HG02885 (cell line): Measurements from ENCODE around the gene RNF144B.
"Not testable (repeated sequence)": the region's sequence is repeated elsewhere in the genome, so short reads cannot be mapped to it uniquely, and the experiment has no call there.

ENCODE experiments used
- ATAC-seq: cut with Tn5 transposase; IDR thresholded peaks from one replicate; pipeline ENCODE4 v1.9.1; 2021; ENCODE audit warnings: mild to moderate bottlenecking; ENCODE audit not compliant: unreplicated experiment, poor library complexity

RNF144B gene

DNA sequence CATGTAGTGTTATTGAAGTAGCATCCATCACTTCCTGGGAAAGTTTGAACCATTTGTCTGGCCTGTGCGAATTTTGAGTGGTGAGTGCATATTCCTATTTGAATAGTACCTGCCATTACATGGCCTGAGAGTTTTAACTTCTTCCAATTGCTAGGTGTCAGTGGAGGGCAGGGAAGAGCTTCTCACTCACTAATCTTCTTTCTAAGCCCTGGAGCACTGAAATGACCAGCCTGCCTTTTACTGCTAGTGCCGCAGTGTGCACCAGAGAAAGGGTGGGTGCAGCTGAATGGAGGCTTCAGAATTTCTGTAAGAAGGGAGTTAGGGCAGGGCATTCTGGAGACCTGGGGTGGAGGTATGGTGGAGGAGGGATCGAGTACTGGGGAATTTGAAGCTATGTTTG lies 45.5 kb downstream of the RNF144B start:
- ATAC-seq: no peak

- no peak for ATAC-seq
These were observed 45.9 kb downstream of the RNF144B start for GRCh38 chr6:18433059-18433458.

- no peak for ATAC-seq
These were observed 49.2 kb downstream of the RNF144B start for GRCh38 chr6:18436341-18436740.

GRCh38 chr6:18439581-18439980 lies 52.4 kb downstream of the RNF144B start:
- ATAC-seq: no peak

- no peak for ATAC-seq
These were observed 54.3 kb downstream of the RNF144B start for GRCh38 chr6:18441251-18441979.

DNA sequence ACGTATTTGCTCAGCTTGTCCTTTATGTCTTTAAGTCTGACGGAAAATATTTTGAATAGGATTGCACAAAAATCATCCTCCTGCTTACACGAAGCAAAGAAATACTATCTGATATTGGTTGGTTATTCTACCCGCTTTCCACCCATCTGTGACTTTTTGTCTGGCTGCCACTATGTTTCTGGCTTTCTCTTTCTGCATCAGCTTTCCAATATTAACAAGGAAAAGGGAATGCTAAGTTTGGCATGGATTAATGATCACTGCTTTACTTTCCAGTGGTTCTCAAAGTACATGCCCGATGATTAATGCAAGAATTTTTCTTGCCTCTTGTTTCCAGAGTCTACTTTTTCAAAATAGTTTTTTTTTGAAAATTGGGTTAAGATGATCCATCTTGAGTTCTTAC lies 57.0 kb downstream of the RNF144B start:
- no peak for ATAC-seq

DNA sequence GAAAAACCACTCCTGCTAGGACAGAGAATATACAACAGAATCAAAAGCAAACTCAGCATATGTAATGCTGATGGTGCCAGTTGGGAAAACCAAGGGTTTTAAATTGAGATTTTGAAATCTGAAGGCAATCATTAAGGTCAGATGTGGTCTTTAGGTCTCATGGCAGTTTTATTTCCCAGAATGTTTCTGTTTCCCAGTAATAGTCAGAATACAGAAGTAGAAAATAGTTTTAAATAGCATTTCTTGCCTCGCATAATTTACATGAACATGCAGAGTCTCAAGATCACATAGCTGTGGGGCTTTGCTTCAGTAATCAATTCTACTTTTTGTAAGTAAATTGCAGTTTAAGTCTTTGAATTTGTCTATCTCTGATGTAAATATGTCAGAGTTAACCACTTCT lies 58.1 kb downstream of the RNF144B start:
- no peak for ATAC-seq

DNA sequence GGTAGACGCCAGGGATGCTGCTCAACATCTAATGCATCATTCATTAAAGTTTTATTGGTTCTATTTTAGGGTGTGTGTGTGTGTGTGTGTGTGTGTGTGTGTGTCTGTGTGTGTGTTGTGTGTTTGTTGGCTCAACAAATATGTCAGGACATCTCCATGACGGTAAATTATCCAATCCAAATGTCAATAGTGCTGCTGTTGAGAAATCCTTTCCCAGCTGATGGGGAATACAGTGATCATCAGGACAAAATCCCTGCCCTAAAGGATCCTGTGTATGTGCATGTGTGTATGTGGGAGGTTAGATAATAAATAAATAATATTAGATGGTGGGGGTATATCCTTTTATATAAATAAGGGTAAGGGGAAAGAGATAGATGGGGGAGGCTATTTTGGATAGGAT lies 59.6 kb downstream of the RNF144B start:
- ATAC-seq: no peak

DNA sequence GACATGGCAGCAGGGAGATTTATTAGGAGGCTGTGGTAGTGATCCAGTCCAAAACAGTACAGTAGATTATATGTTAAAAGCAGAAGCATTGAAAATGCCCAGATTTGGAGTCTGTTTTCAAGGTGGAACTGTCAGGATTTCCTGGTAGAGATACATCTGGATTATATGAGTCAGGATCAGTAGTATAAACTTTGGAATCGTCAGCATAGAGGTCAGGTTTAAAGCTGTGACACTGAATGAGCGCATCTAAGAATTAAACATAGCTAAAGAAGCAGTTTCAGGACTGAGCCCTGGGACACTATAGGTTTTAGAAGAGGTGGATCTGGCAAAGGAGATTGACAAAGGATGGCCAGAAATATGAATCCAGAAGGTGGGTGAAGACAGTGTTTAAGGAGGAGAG lies 60.4 kb downstream of the RNF144B start:
- no peak for ATAC-seq

GRCh38 chr6:18451756-18452155 lies 64.6 kb downstream of the RNF144B start:
- no peak for ATAC-seq

DNA sequence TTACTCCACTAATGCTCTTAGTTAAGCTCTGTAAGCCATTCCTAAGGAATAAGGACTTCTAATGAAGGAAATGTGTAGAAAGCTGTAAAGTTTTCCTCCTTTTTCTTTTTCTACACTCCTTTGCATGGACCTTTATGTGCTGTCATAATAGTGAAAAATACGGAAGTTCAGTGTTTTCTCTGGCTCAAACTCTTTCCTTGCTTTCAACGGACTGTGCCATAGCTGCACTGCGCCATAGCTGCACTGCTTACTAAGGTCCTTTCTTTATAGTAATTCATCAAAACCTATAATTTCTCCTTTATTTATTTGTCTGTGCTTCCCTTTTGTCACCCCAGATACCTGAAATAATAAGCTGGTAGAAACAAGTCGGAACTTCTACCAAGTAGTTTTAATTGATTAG lies 67.3 kb downstream of the RNF144B start:
- ATAC-seq: no peak

- no peak for ATAC-seq
These were observed 70.1 kb downstream of the RNF144B start for GRCh38 chr6:18457065-18457737.

DNA sequence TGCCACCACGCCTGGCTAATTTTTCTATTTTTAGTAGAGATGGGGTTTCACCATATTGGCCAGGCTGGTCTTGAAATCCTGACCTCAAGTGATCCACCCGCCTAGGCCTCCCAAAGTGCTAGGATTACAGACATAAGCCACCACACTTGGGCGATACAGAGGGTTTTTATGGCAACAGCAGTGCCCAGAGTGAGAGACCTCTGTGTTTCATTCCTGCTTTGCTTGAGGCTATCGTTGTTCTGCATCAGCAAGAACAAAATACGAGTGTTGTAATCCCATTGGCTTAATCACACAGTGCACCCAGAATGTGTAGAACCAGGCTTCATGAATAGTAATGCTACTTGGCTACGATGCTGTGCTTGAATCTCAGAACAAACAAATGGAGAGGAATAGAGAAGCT lies 70.9 kb downstream of the RNF144B start:
- ATAC-seq: not testable (repeated sequence)

DNA sequence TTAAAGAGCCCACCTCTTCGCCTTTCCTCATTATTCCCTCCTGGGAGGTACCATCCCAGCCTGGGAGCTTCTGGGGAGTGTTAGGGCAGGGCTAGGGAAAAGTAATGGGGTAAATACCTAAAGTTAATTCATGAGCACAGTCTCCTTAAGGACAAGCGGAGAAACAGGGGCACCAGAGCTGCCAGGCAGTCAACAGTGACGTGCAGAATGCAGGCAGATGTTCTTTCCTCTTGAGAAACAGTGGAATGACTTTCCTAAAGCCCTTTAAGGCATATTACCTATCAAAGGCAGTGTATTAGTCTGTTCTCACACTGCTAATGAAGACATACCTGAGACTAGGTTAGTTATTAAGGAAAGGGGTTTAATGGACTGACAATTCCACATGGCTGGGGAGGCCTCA lies 76.3 kb downstream of the RNF144B start:
- ATAC-seq: no peak

GRCh38 chr6:18464176-18464575 lies 77.0 kb downstream of the RNF144B start:
- ATAC-seq: no peak

DNA sequence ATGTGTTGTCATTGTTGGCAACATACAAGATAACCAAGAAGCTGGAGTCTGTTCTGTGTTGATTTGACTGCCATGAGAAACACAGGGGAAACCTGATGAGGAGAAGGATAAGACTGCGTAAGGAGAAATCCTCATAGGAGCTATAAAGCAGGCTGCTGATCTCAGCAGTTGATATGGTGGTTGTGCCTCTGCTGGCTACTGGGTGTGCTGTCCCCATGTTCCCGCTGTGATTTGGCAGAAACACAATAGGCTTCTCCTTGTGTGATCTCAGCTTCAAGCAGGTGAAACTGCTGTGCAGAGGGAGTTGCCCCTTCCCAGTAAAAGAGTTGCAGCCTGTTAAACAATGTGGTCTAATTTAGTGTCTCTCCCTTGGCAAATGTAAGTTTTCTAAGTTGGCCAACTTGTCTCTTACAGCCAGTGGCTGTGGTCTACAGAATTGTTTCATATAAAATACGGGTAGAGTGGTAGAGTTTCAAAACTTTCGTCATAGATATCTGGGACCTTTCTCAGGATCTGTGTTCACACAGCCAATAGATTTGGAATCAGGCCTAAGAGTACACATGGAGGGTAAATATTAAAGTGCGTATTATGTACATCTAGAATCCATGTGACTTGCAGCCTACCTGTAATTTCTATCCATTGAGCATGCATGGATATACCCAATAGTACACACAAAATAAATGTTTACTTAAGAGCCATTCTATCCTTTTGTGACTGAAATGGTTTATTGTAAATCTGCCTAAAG lies 78.4 kb downstream of the RNF144B start:
- ATAC-seq: no peak

GRCh38 chr6:18467741-18468502 lies 80.8 kb downstream of the RNF144B start:
- ATAC-seq: no peak

GRCh38 chr6:18468503-18468843 lies 81.3 kb downstream of the RNF144B start:
- no peak for ATAC-seq

DNA sequence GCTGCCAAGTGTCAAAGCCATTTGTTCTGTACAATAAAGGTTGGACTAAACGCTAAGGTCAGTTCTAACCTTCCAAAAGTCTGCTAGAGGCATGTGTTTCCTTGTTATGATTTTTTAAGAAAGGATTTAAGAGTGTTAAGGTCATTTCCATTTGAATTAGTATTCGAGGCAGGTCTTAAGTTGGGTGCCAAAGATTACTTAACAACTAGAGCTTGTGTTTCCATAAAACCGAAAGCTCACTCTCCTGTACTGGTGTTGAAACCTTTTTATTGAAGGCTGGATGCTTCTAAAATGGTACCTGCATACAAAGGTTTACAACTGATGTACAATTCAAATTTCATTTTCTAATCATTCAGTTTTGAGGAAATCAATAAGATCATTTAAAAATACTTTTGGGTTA lies 82.4 kb downstream of the RNF144B start:
- ATAC-seq: no peak

DNA sequence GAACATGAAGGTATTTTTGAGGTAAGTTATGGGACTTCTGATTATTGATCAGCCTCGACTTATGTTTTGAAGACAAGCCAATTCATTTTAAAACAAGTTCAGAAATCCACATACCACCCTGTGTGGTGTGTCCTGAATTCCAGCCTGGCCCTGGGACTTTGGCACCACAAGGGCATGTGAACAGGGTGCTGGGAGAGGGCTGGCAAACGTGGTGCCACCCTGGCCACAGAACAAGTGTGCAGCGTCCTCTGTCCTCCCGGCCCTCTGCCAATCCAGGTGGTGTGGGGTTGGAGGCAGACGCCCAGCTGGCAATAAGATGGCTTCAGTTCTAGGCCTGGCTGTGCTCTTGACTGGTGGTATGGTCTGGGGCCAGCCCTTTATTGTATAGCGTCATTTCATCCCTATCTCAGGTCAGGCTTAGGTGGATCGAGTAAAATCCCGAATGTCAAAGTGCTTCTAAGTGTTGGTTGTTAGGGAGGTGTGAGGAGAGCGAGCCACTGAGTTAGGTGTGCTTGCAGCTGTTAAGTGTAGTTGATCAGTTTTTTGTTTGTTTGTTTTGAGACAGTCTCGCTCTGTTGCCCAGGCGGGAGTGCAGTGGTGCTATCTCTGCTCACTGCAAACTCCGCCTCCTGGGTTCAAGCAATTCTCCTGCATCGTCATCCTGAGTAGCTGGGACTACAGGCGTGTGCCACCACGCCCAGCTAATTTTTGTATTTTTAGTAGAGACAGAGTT lies 84.2 kb downstream of the RNF144B start:
- ATAC-seq: no peak
